ENCODE results near the gene CEP78. TPM values are rescaled to one million over a fixed set of nuclear protein-coding genes. Genes with fewer than 3 reads are reported as not detected.
A peak's percentile ranks its signal among the peaks of the same experiment; 100 is the strongest.

Gene CEP78
- total RNA-seq, 1 donor from 2014 or later, result 13.2 TPM

GRCh38 chr9:78286946-78287388 lies 51.1 kb downstream of the CEP78 start:
- no peak for DNase-seq (ENCODE audit: low read depth in 2 of 2)

DNA sequence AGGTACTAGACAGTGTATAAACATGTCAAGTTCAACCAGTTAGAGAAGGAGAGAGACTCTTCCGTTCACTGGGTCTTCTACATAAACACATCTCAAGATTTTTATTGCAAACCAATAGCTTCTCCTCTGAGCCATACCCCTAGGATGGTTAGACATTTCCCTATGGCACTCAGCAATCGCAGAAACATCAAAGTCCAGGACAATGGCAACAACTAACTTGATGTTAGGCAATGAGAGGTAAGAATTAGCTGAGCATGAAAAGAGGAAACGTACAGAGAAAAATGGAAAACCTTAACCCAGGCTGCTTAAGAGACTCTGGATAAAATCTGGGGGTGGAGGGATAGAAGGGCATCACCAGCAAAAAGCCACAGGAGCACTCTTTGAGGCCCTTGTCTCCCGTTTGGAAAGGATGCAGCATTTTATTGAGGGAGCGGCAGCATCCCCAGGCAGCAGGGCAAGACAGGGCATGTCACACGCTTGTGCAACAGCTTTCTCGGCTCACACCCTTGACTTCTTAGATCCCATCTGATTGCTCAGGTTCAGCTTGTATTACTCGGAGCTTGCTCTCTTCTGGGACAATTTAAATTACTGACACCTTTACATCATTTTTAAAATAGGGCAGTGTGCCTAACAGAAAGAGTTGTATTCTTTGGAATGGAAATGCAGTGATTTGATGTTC lies 52.5 kb downstream of the CEP78 start:
- DNase-seq (ENCODE audit: low read depth in 2 of 2), result no peak

GRCh38 chr9:78289474-78289873 lies 53.6 kb downstream of the CEP78 start:
- DNase-seq (ENCODE audit: low read depth in 2 of 2), result no peak

GRCh38 chr9:78291240-78291925 lies 55.5 kb downstream of the CEP78 start:
- DNase-seq (ENCODE audit: low read depth in 2 of 2), result no peak

GRCh38 chr9:78292026-78292425 lies 56.2 kb downstream of the CEP78 start:
- DNase-seq (ENCODE audit: low read depth in 2 of 2), result no peak

DNA sequence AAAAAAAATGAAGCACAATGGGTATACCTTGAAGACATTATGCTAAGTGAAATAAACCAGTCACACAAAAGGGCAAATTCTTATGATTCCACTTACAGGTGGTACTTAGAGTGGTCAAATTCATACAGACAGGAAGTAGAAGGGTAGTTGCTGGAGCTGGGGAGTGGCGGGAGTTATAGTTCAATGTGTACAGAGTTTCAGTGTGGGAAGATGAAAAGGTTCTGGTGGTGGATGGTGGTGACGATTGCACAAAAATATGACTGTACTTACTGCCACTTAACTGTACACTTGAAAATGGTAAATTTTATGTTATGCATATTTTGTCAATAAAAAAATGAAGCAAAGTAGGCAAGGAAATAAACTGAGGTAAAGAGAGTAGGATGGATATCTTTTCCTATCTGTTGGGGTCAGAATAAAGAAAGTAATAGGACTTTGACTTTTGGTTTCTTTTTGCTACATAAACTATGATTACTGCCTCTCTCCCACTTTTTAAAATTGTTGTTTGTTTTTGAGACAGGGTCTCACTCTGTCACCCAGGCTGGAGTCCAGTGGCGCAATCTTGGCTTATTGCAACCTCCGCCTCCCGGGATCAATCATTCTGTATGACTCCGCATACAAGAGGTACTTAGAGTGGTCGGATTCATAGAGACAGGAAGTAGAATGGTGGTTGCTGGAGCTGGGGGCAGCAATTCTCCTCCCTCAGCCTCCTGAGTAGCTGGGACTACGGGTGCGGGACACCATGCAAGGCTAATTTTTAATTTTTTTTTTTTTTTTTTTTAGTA lies 57.0 kb downstream of the CEP78 start:
- DNase-seq (ENCODE audit: low read depth in 2 of 2), result no peak

DNA sequence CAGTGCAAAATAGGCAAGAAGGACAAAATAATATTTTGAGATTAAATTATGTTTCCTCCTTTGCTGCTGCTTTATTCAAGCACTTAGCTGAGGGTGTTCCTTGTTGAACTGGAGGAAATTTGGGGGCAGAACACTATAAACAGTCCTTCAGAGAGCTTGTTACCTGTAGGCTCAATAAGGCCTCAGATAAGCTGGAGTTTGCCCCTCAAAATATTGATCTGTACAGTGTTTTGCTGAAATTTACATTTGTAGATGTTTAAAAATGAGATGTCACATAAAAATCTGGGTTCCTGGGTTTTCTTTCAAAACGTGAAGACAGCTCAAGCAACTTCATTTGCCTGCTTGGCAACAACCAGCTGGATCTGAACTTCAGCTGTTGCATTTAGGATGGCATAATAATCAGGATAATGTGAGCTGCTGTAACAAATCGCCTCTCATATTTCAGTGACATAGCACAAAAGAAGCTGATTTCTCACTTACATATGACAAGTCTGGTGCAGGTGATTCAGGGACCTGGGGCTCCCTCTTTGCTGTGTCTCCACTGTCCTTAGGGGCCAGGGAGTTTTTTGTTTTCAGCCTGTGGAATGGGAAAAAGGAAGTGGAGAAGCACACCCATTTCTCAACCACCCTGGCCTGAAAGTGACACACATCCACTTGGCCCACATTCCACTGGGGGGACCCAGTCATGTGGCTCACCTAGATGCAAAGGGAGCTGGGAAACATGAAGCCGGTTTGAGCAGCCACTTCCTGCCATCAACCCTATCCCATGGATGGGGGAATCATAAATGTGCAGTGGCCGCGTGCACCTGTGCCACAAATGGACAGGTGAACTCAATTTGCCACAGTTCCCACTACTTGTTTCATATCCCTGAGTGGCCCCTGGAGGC lies 58.7 kb downstream of the CEP78 start:
- DNase-seq (ENCODE audit: low read depth in 2 of 2), result no peak

GRCh38 chr9:78295177-78295575 lies 59.3 kb downstream of the CEP78 start:
- no peak for DNase-seq (ENCODE audit: low read depth in 2 of 2)

- DNase-seq (ENCODE audit: low read depth in 2 of 2), result no peak
Observed at GRCh38 chr9:78295731-78296130, 59.9 kb downstream of the CEP78 start.

GRCh38 chr9:78296201-78296892 lies 60.5 kb downstream of the CEP78 start:
- DNase-seq (ENCODE audit: low read depth in 2 of 2), result peak in 1 of 2 donors; percentile 36

GRCh38 chr9:78296893-78297671 lies 61.2 kb downstream of the CEP78 start, which contains the start of gene PSAT1:
Gene PSAT1, plus strand, starts transcription at chr9:78297125. Its CDS starts 86 bp downstream, at chr9:78297211.
- peak; percentile 70 to 97 for DNase-seq (ENCODE audit: low read depth in 2 of 2)

- peak; percentile 7 to 73 for DNase-seq (ENCODE audit: low read depth in 2 of 2)
Observed at GRCh38 chr9:78297672-78297961, 61.7 kb downstream of the CEP78 start.

GRCh38 chr9:78298046-78298765 lies 62.3 kb downstream of the CEP78 start:
- DNase-seq (ENCODE audit: low read depth in 2 of 2), result peak in 1 of 2 donors; percentile 12

DNA sequence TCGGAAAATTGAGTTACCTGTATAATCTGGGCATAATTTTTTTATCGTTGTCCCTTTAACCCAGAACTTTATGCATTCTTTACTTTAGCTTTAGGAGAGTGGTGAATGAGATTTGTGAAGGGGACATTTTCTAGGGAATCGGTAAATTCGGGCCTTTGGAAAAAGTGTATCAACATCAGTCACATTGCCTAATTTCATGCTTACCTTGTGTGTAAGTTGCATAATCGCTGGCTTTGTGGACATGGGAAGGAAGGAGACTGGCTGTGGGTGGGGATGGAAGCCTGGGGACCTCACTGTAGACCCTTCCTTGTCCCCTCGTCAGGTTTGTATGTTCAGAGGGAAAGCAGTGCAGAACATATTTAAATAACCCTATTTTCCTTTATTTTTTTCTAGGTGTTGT lies 64.3 kb downstream of the CEP78 start:
- DNase-seq (ENCODE audit: low read depth in 2 of 2), result no peak

DNA sequence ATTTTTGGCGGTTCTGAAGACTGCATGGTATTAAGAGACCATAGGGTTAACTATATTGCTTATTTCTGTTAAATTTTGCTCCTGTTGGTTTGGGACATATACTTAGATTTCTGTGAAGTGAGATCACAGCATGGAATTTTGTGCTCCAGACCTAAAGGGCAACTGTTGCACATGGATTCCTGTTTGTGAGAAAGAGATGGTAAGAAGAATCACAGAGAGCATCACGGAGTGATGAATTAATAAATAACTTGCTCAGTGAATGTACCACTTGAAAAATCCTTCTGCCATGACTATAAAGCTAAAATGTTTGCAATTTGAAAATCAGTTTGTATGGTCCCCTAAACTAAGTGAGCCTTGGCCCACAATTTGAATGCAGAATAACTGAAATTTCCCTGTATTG lies 65.6 kb downstream of the CEP78 start:
- no peak for DNase-seq (ENCODE audit: low read depth in 2 of 2)

GRCh38 chr9:78303377-78304062 lies 67.6 kb downstream of the CEP78 start:
- DNase-seq (ENCODE audit: low read depth in 2 of 2), result no peak

DNA sequence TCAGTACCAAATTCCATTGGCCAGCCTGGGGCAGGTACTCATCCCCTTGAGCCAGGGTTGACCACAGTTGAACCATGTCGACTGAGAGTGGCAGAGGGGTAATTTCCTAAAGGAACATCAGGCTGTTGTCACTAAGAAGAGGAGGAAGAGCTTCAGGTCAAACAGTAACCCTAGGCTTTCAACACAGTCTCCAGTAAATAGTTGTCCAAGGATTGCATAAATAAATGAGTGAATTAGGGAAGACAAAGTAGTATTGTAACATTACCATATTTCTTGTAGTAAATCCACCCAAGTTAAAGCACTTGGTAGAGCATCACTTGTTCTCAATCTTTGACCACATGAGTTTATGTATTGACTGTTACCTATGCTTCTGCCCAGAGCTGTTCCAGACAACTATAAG lies 68.5 kb downstream of the CEP78 start:
- no peak for DNase-seq (ENCODE audit: low read depth in 2 of 2)

DNA sequence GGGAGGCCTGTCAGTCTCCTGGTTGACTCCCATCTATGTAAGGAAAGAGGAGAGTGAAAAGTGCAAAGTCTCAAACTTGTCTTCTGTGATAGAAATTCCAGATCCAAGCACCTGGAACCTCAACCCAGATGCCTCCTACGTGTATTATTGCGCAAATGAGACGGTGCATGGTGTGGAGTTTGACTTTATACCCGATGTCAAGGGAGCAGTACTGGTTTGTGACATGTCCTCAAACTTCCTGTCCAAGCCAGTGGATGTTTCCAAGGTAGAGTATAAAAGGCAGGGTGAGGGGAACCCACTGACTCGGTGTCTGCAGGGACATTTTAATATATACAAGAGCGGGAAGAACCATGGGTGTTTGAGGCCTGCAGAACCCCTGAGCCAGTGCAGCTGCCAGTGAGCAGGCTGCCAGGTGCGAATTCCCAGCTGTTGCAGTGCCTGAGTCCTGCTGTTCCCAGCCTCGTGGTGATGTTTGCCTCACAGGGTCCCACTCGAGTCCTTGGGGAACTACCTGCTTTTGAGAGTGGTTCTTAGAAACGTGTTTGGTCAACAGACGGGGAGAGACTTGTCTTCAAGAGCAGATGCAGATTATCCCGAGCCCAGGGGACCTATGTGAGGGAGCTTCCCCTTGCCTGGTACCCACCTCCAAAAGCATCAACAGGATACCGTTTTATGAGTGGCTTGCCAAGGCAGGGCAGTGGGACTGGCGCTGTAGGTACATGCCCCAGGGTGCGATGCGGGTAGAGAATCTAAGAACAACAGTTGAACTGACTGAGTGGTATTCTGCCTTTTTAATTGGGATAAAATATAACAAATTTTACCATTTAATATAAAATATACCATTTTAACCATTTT lies 70.6 kb downstream of the CEP78 start:
- no peak for DNase-seq (ENCODE audit: low read depth in 2 of 2)
